DOHH2 (cell line): ENCODE data around the gene YLPM1.

Experiments
- CTCF ChIP-seq: fragments of 200-600 bp; sonication (generic); IDR thresholded peaks from one replicate; pipeline ENCODE4 v1.5.1; 2014; ENCODE audit warnings: antibody characterized with exemption, mild to moderate bottlenecking, low read depth, low read length; ENCODE audit not compliant: poor library complexity, severe bottlenecking
- EZH2phosphoT487 ChIP-seq: fragments of 200-600 bp; sonication (generic); IDR thresholded peaks from 2 replicates; pipeline ENCODE4 v1.6.1; 2017; ENCODE audit warnings: borderline replicate concordance, mild to moderate bottlenecking, antibody characterized with exemption, low read length, moderate library complexity, mixed read lengths

- TF ChIP-seq CTCF (no peak), EZH2phosphoT487 (no peak)
Measured at GRCh38 chr14:74835645-74836250, 72.6 kb downstream of the YLPM1 start.
